Tibial nerve (tissue), 4 donors: ENCODE measurements around the gene RPS19BP1.

Experiments used
- EP300 ChIP-seq, 2 donors: sonication (generic); formaldehyde crosslinking; IDR thresholded peaks; one replicate each; pipeline ENCODE4 v1.6.1; 2017; ENCODE audit warnings: antibody characterized with exemption in 2 of 2, mild to moderate bottlenecking in 1 of 2
- POLR2A ChIP-seq, 2 donors: fragments of 450-650 bp; IDR thresholded peaks; one replicate each; pipeline ENCODE4 v1.6.1; 2017; ENCODE audit warnings: antibody characterized with exemption in 2 of 2, mild to moderate bottlenecking in 2 of 2, moderate library complexity in 2 of 2
- TF ChIP-seq, protein P1 (sequence below), 5 experiments: fragments of 200-600 bp in 3 of 5; fragments of 450-650 bp in 2 of 5; sonication (generic) in 3 of 5; IDR thresholded peaks; one replicate each; pipeline ENCODE4 v1.5.1; 2016 to 2019; ENCODE audit warnings: antibody characterized with exemption in 5 of 5, mild to moderate bottlenecking in 3 of 5, moderate library complexity in 2 of 5

DNA sequence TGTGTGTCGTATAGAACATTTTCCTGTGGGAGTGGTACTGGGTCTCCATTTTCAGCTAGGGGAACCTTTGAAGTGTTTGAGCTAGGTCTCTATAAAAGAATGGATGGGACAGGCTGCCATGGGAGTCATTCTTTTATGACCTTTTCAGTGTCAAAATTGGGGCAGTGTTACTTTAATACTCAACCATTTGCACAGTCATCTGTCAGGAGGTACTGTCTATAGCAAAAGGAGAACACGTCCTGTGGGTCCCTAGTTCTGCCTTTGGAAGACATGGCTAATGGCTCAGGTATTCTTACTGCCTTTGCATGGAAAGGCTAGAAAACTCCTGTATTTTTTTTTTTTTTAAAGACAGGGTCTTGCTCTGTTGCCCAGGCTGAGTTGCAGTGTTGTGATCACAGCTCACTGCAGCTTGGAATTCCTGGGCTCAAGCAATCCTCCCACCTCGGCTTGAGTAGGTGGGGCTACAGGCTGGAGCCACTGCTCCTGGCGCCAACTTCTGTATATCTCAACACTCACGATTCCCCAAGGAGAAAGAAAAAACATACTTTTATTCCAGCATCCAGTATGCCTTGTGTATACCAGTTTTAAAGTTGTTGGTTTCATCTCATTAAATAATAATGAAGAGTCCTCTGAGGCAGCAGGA, 14.3 kb downstream of the RPS19BP1 start:
- TF ChIP-seq, protein P1, sequence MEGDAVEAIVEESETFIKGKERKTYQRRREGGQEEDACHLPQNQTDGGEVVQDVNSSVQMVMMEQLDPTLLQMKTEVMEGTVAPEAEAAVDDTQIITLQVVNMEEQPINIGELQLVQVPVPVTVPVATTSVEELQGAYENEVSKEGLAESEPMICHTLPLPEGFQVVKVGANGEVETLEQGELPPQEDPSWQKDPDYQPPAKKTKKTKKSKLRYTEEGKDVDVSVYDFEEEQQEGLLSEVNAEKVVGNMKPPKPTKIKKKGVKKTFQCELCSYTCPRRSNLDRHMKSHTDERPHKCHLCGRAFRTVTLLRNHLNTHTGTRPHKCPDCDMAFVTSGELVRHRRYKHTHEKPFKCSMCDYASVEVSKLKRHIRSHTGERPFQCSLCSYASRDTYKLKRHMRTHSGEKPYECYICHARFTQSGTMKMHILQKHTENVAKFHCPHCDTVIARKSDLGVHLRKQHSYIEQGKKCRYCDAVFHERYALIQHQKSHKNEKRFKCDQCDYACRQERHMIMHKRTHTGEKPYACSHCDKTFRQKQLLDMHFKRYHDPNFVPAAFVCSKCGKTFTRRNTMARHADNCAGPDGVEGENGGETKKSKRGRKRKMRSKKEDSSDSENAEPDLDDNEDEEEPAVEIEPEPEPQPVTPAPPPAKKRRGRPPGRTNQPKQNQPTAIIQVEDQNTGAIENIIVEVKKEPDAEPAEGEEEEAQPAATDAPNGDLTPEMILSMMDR (IDR thresholded peaks at IDR 0.05) = no peak
- no peak for TF ChIP-seq EP300 (IDR thresholded peaks at IDR 0.05)
- no peak for TF ChIP-seq POLR2A (IDR thresholded peaks at IDR 0.05)
